Muscle of arm (tissue), 12 donors: ENCODE data around the gene DNM3. TPM values are rescaled to one million over a fixed set of nuclear protein-coding genes. Genes with fewer than 3 reads are reported as not detected.

Experiments
- DNase-seq: peaks from one replicate; pipeline ENCODE4 v3.0.0-alpha.2; 2013
- polyA plus RNA-seq, 12 donors: library from polyadenylated mRNA; unstranded; fragments of 120-200 nt; gene quantifications; one replicate each; pipeline ENCODE4 v1.2.1, GENCODE V29; 2013; ENCODE audit not compliant: insufficient read length in 12 of 12

DNM3 gene
- polyA plus RNA-seq, 12 donors, result 2.6 to 6.3 (median 4.2) TPM; not detected in 1

- DNase-seq, result no peak
Measured at GRCh38 chr1:172452536-172453152, 611.3 kb downstream of the DNM3 start.

GRCh38 chr1:172453153-172453545, 611.9 kb downstream of the DNM3 start:
- DNase-seq, result no peak

- DNase-seq, result no peak
Measured at GRCh38 chr1:172453607-172454006, 612.3 kb downstream of the DNM3 start.

GRCh38 chr1:172455451-172455850, 614.2 kb downstream of the DNM3 start:
- DNase-seq, result no peak

GRCh38 chr1:172456344-172456769, 615.1 kb downstream of the DNM3 start:
- DNase-seq, result no peak

- no peak for DNase-seq
Measured at GRCh38 chr1:172457479-172458130, 616.3 kb downstream of the DNM3 start.

- no peak for DNase-seq
Measured at GRCh38 chr1:172460177-172460576, 618.9 kb downstream of the DNM3 start.

GRCh38 chr1:172460887-172461315, 619.6 kb downstream of the DNM3 start:
- no peak for DNase-seq

Other genes with a start within 250 kb of the DNM3 start
- gene MYOCOS, start 219.3 kb upstream of the DNM3 start, polyA plus RNA-seq, result under 1 TPM in 5 of 12 donors, not detected in 7; 0.08 to 0.26 (median 0.12) TPM
- 10 to 100 TPM in 1 of 12 donors, 1 to 10 TPM in 10, not detected in 1; 1.6 to 13.9 (median 5.9) TPM for gene MYOC, start 188.8 kb upstream of the DNM3 start, polyA plus RNA-seq
- gene VAMP4, start 99.4 kb upstream of the DNM3 start, polyA plus RNA-seq, result 10 to 100 TPM in 10 of 12 donors, 1 to 10 TPM in 1, not detected in 1; 7.2 to 34.3 (median 11.8) TPM
- 10 to 100 TPM in 11 of 12 donors, not detected in 1; 18.0 to 28.4 (median 22.8) TPM for gene METTL13, start 59.8 kb upstream of the DNM3 start, polyA plus RNA-seq